SK-N-MC (cell line): Measurements from ENCODE around the gene GALNT14.

Source experiments
- EZH2 ChIP-seq: fragments of 200-600 bp; sonication (generic); IDR thresholded peaks from one replicate; pipeline ENCODE4 v1.6.1; 2017; ENCODE audit warnings: antibody characterized with exemption
- POLR2AphosphoS5 ChIP-seq: IDR thresholded peaks from 2 replicates; pipeline ENCODE4 v1.6.1; 2012; ENCODE audit warnings: mild to moderate bottlenecking, low read depth, low read length, borderline replicate concordance

DNA sequence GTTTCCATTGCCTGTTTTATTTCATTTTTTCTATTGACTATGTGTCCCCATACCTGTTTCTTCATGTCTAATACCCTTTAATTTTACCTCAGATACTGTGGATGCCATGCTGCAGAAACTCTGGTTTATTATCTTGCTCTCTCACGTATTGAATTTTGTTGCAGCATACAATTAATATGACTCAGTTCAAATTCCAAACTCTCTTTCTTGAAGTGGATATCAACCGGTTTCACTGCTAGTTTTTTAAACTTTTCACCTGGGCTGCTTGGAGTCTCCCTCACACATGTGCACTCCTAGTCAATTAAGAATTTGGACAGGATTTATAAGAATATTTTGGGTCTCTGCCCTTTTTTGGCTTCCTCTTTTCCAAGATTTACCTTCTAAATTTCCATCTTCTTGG is 260.4 kb downstream of the GALNT14 start:
- TF ChIP-seq POLR2AphosphoS5 (no peak), EZH2 (no peak)
